CD4-positive, alpha-beta T cell treated with Interleukin-6 at 100 ng/mL for 8 hours (primary cell): ENCODE data around the gene DERA.
"Not testable (repeated sequence)": the region's sequence is repeated elsewhere in the genome, so short reads cannot be mapped to it uniquely, and the experiment has no call there.

Experiments
- DNase-seq: peaks from one replicate; pipeline ENCODE4 v3.0.0-alpha.2; 2020; ENCODE audit warnings: mixed read lengths, low spot score

The DERA gene

GRCh38 chr12:16008421-16008824, 97.3 kb downstream of the DERA start:
- no peak for DNase-seq

GRCh38 chr12:16012117-16012516, 101.0 kb downstream of the DERA start:
- DNase-seq, result no peak

GRCh38 chr12:16013722-16014121, 102.6 kb downstream of the DERA start:
- DNase-seq, result not testable (repeated sequence)

DNA sequence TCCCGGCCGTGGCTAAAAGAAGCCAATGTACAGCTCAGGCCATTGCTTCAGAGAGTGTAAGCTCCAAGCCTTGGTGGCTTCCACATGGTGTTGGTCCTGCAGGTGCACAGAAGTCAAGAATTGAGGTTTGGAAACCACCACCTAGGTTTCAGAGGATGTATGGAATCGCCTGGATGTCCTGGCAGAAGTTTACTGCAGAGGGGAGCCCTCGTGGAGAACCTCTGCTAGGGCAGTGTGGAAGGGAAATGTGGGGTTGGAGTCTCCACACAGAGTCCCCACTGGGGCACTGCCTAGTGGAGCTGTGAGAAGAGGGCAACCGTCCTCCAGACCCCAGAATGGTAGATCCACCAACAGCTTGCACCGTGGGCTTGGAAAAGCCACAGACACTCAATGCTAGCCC, 103.3 kb downstream of the DERA start:
- not testable (repeated sequence) for DNase-seq

- no peak for DNase-seq
Measured at GRCh38 chr12:16016748-16017147, 105.6 kb downstream of the DERA start.

DNA sequence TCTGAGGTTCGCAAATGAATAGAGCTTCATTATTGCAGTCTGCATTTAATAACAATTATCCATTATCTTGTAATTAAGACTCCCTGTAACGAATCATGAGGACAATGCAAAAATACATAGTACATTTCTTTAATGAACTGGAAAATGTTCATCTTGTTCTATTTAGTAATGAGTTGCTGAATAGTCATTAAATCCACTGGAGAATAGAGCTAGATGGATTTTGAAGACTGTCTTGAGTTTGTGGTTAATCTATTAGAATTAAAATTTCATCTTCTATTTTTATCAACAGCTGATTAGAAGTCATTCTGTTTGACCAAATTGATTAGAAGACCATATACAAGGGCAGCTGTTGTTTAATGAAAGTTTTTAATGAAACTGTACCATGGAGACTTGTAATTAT, 107.2 kb downstream of the DERA start:
- no peak for DNase-seq

DNA sequence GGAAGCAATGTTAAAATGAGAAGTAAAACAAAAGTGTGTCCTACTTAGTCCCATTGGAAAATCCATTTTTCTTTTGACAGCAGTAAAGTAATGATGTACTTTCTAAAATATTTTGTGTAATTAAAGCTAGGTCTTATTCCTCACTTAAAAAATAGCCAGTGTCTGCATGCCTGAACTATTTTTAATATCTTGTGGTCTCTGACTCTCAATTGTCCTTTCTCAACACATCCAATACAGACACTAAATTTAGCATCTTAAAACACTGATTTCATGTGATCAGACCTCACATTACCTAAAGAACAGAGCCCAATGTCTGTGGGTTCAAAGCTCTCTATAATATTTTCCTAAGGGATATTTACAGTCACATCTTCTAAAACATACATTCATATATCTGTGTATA, 108.0 kb downstream of the DERA start:
- no peak for DNase-seq

- no peak for DNase-seq
Measured at GRCh38 chr12:16020031-16020430, 108.9 kb downstream of the DERA start.

- DNase-seq, result no peak
Measured at GRCh38 chr12:16021026-16021425, 109.9 kb downstream of the DERA start.

DNA sequence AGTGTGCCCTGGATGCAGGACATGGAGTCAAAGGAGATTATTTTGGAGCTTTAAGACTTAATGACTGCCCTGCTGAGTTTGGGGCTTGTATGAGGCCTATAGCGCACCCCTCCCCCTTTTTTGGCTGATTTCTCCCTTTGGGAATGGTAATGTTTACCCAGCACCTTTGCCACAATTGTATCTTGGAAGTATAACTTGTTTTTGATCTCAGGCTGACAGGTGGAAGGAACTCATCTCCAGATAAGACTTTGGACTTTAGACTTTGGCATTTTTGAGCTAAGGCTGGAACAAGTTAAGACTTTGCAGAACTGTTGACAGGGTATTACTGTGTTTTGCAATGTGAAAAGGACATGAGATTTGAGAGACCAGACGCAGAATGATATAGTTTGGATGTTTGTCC, 110.5 kb downstream of the DERA start:
- DNase-seq, result no peak

DNA sequence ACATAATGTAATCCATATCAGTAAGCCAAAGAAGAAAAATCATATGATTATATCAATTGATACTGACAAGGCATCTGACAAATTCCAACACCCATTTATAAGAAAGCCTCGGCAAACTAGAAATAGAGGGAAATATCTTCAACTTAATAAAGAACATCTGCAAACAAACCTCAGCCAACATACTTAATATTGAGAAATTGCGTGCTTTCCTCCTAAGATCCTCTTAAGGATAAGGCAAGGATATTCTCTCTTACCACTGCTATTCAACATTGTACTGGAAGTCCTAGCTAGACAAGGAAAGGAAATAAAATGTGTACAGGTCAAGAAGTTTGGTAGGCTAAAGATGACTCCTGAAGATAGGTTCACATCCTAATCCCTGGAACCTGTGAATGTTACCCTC, 115.9 kb downstream of the DERA start:
- DNase-seq, result no peak

DNA sequence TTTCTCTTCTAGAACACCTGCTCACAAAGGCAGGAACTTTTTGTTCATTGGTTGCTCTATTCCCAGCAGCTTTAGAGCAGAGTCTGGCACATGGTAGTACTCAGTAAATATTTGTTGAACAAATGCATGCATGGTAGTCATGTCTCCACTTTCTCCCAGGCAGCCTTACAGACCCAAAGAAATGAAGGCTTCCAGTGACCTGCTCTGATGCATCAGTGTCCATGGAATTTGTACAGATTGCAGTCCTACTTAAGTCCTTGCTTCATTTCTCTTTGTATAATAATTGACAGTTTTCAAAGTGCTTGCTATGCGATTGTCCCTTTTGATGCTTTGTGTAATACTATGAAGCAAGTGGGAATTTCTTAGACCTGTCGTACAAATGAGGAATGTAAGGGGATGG, 119.6 kb downstream of the DERA start:
- no peak for DNase-seq

- DNase-seq, result no peak
Measured at GRCh38 chr12:16034136-16034817, 123.1 kb downstream of the DERA start.

DNA sequence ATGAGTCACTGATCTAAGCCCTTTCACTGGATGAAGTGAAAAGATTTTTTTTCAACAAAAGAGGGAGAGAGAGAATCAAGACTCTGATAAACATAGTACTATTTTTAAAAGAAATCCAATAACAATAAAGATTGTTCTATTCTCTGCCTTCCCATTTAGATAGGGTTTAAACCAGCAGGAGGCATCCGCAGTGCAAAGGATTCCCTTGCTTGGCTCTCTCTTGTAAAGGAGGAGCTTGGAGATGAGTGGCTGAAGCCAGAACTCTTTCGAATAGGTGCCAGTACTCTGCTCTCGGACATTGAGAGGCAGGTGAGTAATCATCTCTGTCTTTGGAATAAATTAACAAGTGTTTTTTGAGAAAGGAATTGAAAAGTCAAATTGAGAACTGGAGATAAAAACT, 124.9 kb downstream of the DERA start:
- DNase-seq, result no peak

GRCh38 chr12:16037533-16037932, 126.4 kb downstream of the DERA start:
- DNase-seq, result no peak

DNA sequence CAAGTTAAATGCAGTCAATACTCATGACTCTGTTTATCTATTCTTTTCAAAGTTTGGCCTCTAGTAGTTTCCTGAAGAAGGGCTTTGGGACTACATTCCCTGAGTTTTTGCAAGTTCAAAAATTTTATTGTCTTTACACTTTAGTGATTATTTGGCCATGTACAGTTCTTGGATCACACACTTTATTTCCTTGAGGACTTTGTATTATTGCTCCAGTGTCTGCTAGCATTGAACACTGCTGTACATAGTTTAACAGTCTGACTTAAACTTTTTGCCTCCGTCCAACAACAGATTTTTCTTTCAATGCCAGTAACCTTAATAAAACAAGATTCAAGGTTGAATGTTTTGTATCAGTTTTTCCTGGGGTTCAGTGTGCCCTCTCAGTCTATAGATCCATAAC, 132.3 kb downstream of the DERA start:
- DNase-seq, result no peak

GRCh38 chr12:16046266-16046665, 135.1 kb downstream of the DERA start:
- DNase-seq, result no peak

DNA sequence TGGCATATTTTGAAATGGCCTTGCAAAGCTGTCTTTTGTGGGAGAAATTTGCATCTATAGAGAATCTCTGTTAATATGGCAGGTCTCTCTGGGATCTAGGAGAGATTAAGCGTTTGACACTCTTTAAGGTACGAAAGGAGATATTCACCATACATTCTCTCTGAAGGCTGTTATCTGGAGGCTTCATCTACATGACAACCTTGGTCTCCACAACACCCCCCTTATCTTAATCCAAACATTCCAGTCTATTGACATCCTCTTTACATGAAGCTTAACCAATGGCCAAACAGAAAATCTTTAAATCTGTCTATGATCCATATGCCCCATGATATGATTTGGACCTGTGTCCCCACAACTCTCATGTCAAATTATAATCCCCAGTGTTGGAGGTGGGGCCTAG, 137.4 kb downstream of the DERA start:
- no peak for DNase-seq

DNA sequence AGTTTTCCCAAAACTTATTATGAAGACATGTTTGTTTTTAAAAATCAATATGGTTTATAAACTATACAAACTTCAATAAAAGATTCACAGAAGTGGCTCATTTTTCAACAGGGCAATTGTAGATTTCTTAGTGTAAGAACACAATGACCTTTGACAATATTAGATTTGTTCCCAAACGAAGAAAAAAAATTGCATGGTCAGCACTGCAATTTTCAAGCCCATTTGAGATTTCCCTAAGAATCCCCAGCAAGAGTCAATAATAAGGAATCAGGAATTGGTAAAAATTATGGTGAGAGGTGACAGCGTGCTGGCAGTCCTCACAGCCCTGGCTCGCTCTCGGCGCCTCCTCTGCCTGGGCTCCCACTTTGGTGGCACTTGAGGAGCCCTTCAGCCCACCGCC, 145.8 kb downstream of the DERA start:
- DNase-seq, result no peak

DNA sequence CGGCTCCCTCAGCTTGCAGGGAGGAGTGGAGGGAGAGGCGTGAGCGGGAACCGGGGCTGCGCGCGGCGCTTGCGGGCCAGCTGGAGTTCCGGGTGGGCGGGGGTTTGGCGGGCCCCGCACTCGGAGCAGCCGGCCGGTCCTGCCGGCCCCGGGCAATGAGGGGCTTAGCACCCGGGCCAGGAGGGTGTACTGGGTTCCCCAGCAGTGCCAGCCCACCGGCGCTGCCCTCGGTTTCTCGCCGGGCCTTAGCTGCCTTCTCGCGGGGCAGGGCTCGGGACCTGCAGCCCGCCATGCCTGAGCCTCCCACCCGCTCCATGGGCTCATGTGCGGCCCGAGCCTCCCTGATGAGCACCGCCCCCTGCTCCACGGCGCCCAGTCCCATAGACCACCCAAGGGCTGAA, 146.2 kb downstream of the DERA start:
- not testable (repeated sequence) for DNase-seq

- DNase-seq, result no peak
Measured at GRCh38 chr12:16062611-16063010, 151.5 kb downstream of the DERA start.

GRCh38 chr12:16063726-16064125, 152.6 kb downstream of the DERA start:
- no peak for DNase-seq

- no peak for DNase-seq
Measured at GRCh38 chr12:16070113-16070512, 159.0 kb downstream of the DERA start.

GRCh38 chr12:16072678-16073077, 161.5 kb downstream of the DERA start:
- no peak for DNase-seq

GRCh38 chr12:16074894-16075293, 163.8 kb downstream of the DERA start:
- DNase-seq, result no peak
